Measurements from ENCODE around the gene ABCB10. TPM values are rescaled to one million over a fixed set of nuclear protein-coding genes. Genes with fewer than 3 reads are reported as not detected.

ABCB10 gene
- total RNA-seq, 1 experiment from 2014 or later = 20.0 TPM

DNA sequence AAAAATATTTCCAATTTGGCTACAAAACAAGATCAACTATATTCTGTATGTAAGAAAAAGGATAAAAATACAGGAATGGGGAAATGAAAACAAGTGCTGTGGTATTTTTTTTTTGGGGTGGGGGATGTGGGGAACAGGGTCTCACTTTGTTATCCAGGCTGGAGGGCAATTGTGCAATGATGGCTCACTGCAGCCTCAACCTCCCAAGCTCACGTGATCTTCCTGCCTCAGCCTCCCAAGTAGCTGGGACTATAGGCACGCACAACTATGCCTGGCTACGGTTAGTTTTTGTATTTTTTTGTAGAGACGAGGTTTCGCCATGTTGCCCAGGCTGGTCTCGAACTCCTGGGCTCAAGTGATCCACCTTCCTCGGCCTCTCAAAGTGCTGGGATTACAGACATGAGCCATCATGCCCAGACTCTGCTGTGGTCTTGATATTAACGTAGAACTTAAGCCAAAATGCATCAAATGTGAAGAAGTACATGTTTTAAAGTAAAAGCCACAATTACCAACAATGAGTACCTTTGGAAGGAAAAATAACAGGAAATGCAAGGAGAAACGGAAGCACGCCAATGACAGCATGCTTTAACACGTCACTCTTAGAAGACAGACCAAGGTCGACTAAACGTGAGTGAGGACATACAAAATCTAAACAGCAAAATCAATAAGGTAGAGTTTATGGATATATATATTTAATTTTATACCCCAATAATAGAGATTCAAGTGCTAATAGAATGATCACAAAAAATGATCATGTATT lies 8.8 kb upstream of the ABCB10 start:
- no peak for DNase-seq (ENCODE audit: low spot score)
- BruUV-seq (replicated peaks) = no TSS peak
- TF ChIP-seq, protein P1, sequence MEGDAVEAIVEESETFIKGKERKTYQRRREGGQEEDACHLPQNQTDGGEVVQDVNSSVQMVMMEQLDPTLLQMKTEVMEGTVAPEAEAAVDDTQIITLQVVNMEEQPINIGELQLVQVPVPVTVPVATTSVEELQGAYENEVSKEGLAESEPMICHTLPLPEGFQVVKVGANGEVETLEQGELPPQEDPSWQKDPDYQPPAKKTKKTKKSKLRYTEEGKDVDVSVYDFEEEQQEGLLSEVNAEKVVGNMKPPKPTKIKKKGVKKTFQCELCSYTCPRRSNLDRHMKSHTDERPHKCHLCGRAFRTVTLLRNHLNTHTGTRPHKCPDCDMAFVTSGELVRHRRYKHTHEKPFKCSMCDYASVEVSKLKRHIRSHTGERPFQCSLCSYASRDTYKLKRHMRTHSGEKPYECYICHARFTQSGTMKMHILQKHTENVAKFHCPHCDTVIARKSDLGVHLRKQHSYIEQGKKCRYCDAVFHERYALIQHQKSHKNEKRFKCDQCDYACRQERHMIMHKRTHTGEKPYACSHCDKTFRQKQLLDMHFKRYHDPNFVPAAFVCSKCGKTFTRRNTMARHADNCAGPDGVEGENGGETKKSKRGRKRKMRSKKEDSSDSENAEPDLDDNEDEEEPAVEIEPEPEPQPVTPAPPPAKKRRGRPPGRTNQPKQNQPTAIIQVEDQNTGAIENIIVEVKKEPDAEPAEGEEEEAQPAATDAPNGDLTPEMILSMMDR (conservative IDR thresholded peaks at IDR 0.05; ENCODE audit: low read depth, low read length) = no peak
- TF ChIP-seq EZH2 (IDR thresholded peaks at IDR 0.05; ENCODE audit: borderline replicate concordance, low read depth, low read length, poor library complexity, severe bottlenecking) = no peak
- Histone ChIP-seq H3K27me3 (replicated peaks; ENCODE audit: insufficient read depth, low read depth, low read length, poor library complexity) (no peaks in the 10 kb centered on the region), H3K27ac (ENCODE audit: low read depth, low read length, poor library complexity, severe bottlenecking) (no peak overlapping the region), H3K4me3 (ENCODE audit: low read depth, low read length, poor library complexity, severe bottlenecking) (no peak overlapping the region), H3K36me3 (ENCODE audit: insufficient read depth, low read length, poor library complexity, severe bottlenecking) (no peaks in the 10 kb centered on the region), H3K4me1 (ENCODE audit: insufficient read depth, low read length, poor library complexity, severe bottlenecking) (no peaks in the 10 kb centered on the region), H3K9me3 (ENCODE audit: low read depth, low read length, poor library complexity, severe bottlenecking) (no peaks in the 10 kb centered on the region)
- ChIA-PET CTCF (no interaction called here), POLR2A (ENCODE audit: low non-redundant PET) (no interaction called here)
- intact Hi-C loops (cut with micrococcal nuclease; ENCODE audit: unreplicated experiment) = no loop called here

DNA sequence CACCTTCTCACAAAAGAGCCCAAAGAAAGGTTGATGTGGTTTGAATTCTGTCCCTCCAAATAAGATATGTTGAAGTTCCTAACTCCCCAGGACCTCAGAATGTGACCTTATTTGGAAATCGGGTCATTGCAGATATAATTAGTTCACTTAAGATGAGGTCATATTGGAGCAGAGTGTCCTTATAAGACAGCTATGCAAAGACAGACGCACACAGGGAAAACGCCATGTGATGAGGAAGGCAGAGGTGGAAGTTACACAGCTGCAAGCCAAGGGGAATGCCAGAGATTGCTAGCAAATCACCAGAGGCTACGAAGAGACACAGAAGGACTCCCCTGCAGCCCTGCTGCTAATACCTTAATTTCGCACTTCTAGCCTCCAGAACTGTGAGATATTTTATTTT lies 5.2 kb upstream of the ABCB10 start:
- TF ChIP-seq, protein P1 (conservative IDR thresholded peaks at IDR 0.05; ENCODE audit: low read depth, low read length) = no peak
- no peak for TF ChIP-seq EZH2 (IDR thresholded peaks at IDR 0.05; ENCODE audit: borderline replicate concordance, low read depth, low read length, poor library complexity, severe bottlenecking)
- no peaks in the 10 kb centered on the region for H3K36me3 ChIP-seq (ENCODE audit: insufficient read depth, low read length, poor library complexity, severe bottlenecking)
- no peaks in the 10 kb centered on the region for H3K27me3 ChIP-seq (replicated peaks; ENCODE audit: insufficient read depth, low read depth, low read length, poor library complexity)
- H3K27ac ChIP-seq (ENCODE audit: low read depth, low read length, poor library complexity, severe bottlenecking) = no peak overlapping the region
- H3K4me1 ChIP-seq (ENCODE audit: insufficient read depth, low read length, poor library complexity, severe bottlenecking) = no peaks in the 10 kb centered on the region
- H3K4me3 ChIP-seq (ENCODE audit: low read depth, low read length, poor library complexity, severe bottlenecking) = no peak overlapping the region
- CTCF ChIA-PET = no interaction called here
- POLR2A ChIA-PET (ENCODE audit: low non-redundant PET) = no interaction called here
- no TSS peak for BruUV-seq (replicated peaks)
- DNase-seq (ENCODE audit: low spot score) = no peak
- H3K9me3 ChIP-seq (ENCODE audit: low read depth, low read length, poor library complexity, severe bottlenecking) = no peaks in the 10 kb centered on the region
- intact Hi-C loops (cut with micrococcal nuclease; ENCODE audit: unreplicated experiment) = loop anchor here (2.0 kb wide), 1 partner anchor 51 kb away; no protein-coding TSS in a partner anchor

DNA sequence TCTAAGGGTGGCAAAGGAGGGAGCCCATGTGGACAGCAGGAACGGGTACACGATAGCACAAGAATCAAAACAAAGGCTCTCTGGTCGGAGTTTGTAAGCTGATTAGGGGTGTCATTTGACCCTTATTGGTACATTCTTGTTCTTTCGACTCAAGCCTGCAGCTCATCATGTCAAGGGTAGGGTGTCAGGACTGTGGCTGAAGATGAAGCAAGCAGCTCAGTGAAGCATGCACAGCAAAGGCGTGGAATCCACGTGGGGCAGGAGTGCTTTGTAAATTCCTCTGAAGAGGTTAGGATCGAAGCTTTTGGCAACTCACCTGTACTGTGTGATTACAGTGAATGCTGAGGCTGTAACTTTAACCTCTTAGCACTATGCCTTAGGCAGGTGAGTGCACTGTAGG lies 4.7 kb upstream of the ABCB10 start:
- no peaks in the 10 kb centered on the region for H3K4me1 ChIP-seq (ENCODE audit: insufficient read depth, low read length, poor library complexity, severe bottlenecking)
- H3K27ac ChIP-seq (ENCODE audit: low read depth, low read length, poor library complexity, severe bottlenecking) = no peak overlapping the region
- H3K27me3 ChIP-seq (replicated peaks; ENCODE audit: insufficient read depth, low read depth, low read length, poor library complexity) = no peaks in the 10 kb centered on the region
- H3K9me3 ChIP-seq (ENCODE audit: low read depth, low read length, poor library complexity, severe bottlenecking) = no peaks in the 10 kb centered on the region
- CTCF ChIA-PET = no interaction called here
- intact Hi-C loops (cut with micrococcal nuclease; ENCODE audit: unreplicated experiment) = loop anchor here (2.0 kb wide), 1 partner anchor 52 kb away; no protein-coding TSS in a partner anchor
- TF ChIP-seq, protein P1 (conservative IDR thresholded peaks at IDR 0.05; ENCODE audit: low read depth, low read length) = no peak
- TF ChIP-seq EZH2 (IDR thresholded peaks at IDR 0.05; ENCODE audit: borderline replicate concordance, low read depth, low read length, poor library complexity, severe bottlenecking) = no peak
- H3K4me3 ChIP-seq (ENCODE audit: low read depth, low read length, poor library complexity, severe bottlenecking) = no peak overlapping the region
- no TSS peak for BruUV-seq (replicated peaks)
- POLR2A ChIA-PET (ENCODE audit: low non-redundant PET) = no interaction called here
- no peaks in the 10 kb centered on the region for H3K36me3 ChIP-seq (ENCODE audit: insufficient read depth, low read length, poor library complexity, severe bottlenecking)
- no peak for DNase-seq (ENCODE audit: low spot score)

All from A673 (cell line).